Esophagus squamous epithelium (tissue), 5 donors: ENCODE results near the gene AGO3. TPM values are rescaled to one million over a fixed set of nuclear protein-coding genes. Genes with fewer than 3 reads are reported as not detected.
"Not testable (repeated sequence)": the region's sequence is repeated elsewhere in the genome, so short reads cannot be mapped to it uniquely, and the experiment has no call there.

ENCODE experiments used
- DNase-seq: peaks from one replicate; lab custom pipeline; 2025; lab: John Stamatoyannopoulos, UW
- H3K27ac ChIP-seq, 4 donors: fragments of 200-600 bp; sonication (generic); one replicate each; pipeline ENCODE4 v1.5.1; 2016 to 2019; ENCODE audit warnings: mild to moderate bottlenecking in 1 of 4
- H3K27me3 ChIP-seq, 4 donors: fragments of 200-600 bp; sonication (generic); 1 replicate in 3 of 4; 2 replicates in 1 of 4; pipeline versions ENCODE4 v1.5.1 to v1.6.0; 2017 to 2021; ENCODE audit warnings: antibody characterized with exemption in 1 of 4
- H3K36me3 ChIP-seq, 3 donors: fragments of 200-600 bp; sonication (generic); one replicate each; pipeline ENCODE4 v1.5.1; 2016 to 2019
- H3K4me1 ChIP-seq, 3 donors: fragments of 200-600 bp; sonication (generic); one replicate each; pipeline ENCODE4 v1.5.1; 2017 to 2019
- H3K4me3 ChIP-seq, 4 donors: fragments of 200-600 bp; sonication (generic); 1 replicate in 3 of 4; 2 replicates in 1 of 4; pipeline ENCODE4 v1.5.1; 2016 to 2019; ENCODE audit warnings: mild to moderate bottlenecking in 2 of 4, moderate library complexity in 1 of 4
- H3K9me3 ChIP-seq, 3 donors: fragments of 200-600 bp; sonication (generic); one replicate each; pipeline ENCODE4 v1.5.1; 2016 to 2019
- POLR2A ChIP-seq, 4 donors: fragments of 450-650 bp; IDR thresholded peaks; one replicate each; pipeline ENCODE4 v1.6.1; 2017; ENCODE audit warnings: antibody characterized with exemption in 4 of 4, mild to moderate bottlenecking in 4 of 4, moderate library complexity in 3 of 4
- WGBS, 2 donors: methylation state at CpG; one replicate each; pipeline ENCODE4 v1.1.5; 2018; 5-methylcytosine and 5-hydroxymethylcytosine counted together
- intact Hi-C: fragments of 100-400 bp; cut with DNase I; formaldehyde crosslinking; loops from one replicate; pipeline ENCODE4 v1.15.0; 2022
- total RNA-seq, 4 donors: library from RNA; depleted of rRNA; stranded (reverse); fragments of >200 nt; gene quantifications; one replicate each; pipeline ENCODE4 v1.1.0, GENCODE V29; 2016
- TF ChIP-seq, protein P1 (sequence below), 6 experiments: fragments of 450-650 bp in 4 of 6; fragments of 200-600 bp in 2 of 6; sonication (generic) in 2 of 6; IDR thresholded peaks; one replicate each; pipeline ENCODE4 v1.5.1; 2016 to 2019; ENCODE audit warnings: antibody characterized with exemption in 6 of 6, mild to moderate bottlenecking in 4 of 6, moderate library complexity in 4 of 6
- donor health status: DM: yes; HTN: yes; CAD: no.

The AGO3 gene
- total RNA-seq, 4 donors from 2014 or later, result 8.1 to 17.0 (median 12.0) TPM

DNA sequence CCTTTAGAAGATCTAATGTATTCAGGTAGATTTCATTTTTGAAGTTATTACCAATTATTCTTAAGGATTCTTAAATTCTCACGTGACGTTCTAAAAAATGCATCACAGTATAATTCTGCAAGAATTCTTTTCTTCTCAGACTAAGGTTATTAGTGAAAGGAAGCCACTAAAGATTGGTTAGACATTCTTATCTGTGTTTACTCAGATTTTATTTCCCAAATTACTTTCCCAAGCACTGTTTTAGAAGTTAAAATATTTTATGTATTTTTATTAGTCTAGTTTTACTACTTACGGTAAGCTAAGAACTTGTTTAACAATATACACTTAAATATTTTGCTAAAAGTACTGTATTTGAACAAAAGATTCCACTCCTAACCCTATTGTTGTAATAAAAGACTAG is 28.4 kb downstream of the AGO3 start:
- TF ChIP-seq, protein P1, sequence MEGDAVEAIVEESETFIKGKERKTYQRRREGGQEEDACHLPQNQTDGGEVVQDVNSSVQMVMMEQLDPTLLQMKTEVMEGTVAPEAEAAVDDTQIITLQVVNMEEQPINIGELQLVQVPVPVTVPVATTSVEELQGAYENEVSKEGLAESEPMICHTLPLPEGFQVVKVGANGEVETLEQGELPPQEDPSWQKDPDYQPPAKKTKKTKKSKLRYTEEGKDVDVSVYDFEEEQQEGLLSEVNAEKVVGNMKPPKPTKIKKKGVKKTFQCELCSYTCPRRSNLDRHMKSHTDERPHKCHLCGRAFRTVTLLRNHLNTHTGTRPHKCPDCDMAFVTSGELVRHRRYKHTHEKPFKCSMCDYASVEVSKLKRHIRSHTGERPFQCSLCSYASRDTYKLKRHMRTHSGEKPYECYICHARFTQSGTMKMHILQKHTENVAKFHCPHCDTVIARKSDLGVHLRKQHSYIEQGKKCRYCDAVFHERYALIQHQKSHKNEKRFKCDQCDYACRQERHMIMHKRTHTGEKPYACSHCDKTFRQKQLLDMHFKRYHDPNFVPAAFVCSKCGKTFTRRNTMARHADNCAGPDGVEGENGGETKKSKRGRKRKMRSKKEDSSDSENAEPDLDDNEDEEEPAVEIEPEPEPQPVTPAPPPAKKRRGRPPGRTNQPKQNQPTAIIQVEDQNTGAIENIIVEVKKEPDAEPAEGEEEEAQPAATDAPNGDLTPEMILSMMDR (IDR thresholded peaks at IDR 0.05), result no peak
- TF ChIP-seq POLR2A (IDR thresholded peaks at IDR 0.05), result no peak
- intact Hi-C loops, result no loop called here

GRCh38 chr1:35962952-35963351 is 32.0 kb downstream of the AGO3 start:
- TF ChIP-seq, protein P1 (IDR thresholded peaks at IDR 0.05), result no peak
- TF ChIP-seq POLR2A (IDR thresholded peaks at IDR 0.05), result no peak
- 89 to 96% methylated on average over 2 of the region's 2 CpGs for WGBS, 2 donors
- Histone ChIP-seq H3K27ac (no peak overlapping the region), H3K27me3 (no peaks in the 10 kb centered on the region), H3K9me3 (no peaks in the 10 kb centered on the region), H3K36me3 (peaks cover 0 to 9% (median 0%) of the 10 kb centered on the region in 3 donors), H3K4me3 (no peak overlapping the region), H3K4me1 (no peaks in the 10 kb centered on the region)
- intact Hi-C loops, result no loop called here
- DNase-seq, result no peak

More for the DNA sequence above, 28.4 kb downstream of the AGO3 start:
- H3K4me1 ChIP-seq, result no peaks in the 10 kb centered on the region
- peaks cover 0 to 15% (median 0%) of the 10 kb centered on the region in 3 donors for H3K36me3 ChIP-seq
- H3K4me3 ChIP-seq, result no peak overlapping the region
- H3K9me3 ChIP-seq, result no peaks in the 10 kb centered on the region
- H3K27ac ChIP-seq, result no peak overlapping the region
- WGBS, 2 donors, result 86 to 91% methylated on average over 3 of the region's 3 CpGs
- H3K27me3 ChIP-seq, result no peaks in the 10 kb centered on the region
- no peak for DNase-seq

DNA sequence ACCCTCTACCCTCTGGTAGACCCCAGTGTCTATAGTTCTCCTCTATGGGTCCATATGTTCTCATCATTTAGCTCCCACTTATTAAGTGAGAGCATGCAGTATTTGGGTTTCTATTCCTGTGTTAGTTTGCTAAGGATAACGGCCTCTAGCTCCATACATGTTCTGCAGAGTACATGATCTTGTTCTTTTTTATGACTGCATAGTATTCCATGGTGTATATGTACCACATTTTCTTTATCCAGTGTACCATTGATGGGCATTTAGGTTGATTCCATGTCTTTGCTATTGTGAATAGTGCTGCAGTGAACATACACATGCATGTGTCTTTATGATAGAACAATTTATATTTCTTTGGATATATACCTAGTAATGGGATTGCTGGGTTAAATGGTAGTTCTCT is 33.4 kb downstream of the AGO3 start:
- H3K4me3 ChIP-seq, H3K27ac ChIP-seq, intact Hi-C loops, H3K9me3 ChIP-seq, H3K27me3 ChIP-seq, DNase-seq, H3K4me1 ChIP-seq: not testable (repeated sequence)
- WGBS, 2 donors, result 85 to 95% methylated on average over 1 of the region's 1 CpG
- peaks cover 0 to 19% (median 0%) of the 10 kb centered on the region in 3 donors for H3K36me3 ChIP-seq

DNA sequence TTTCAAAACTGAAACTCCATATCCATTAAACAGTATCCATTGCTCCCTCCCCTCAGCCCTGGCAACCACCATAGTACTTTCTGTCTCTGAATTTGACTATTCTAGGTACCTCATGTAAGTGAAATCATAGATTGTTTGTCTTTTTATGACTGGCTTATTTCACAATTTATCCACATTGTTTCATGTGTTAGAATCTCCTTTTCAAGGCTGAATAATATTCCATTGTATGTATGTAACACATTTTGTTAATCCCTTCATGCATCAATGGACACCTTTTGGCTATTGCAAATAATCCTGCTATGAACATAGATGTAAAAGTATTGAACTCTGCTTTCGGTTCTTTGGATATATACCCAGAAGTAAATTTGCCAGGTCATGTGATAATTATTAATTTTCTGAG is 37.5 kb downstream of the AGO3 start:
- Histone ChIP-seq H3K36me3 (peaks cover 0 to 50% (median 0%) of the 10 kb centered on the region in 3 donors), H3K4me1 (no peaks in the 10 kb centered on the region), H3K9me3 (no peaks in the 10 kb centered on the region), H3K27me3 (no peaks in the 10 kb centered on the region), H3K4me3 (no peak overlapping the region), H3K27ac (no peak overlapping the region)
- intact Hi-C loops, result no loop called here
- TF ChIP-seq POLR2A (IDR thresholded peaks at IDR 0.05), result no peak
- TF ChIP-seq, protein P1 (IDR thresholded peaks at IDR 0.05), result no peak
- WGBS, 2 donors, result 90 to 94% methylated on average over 1 of the region's 1 CpG
- no peak for DNase-seq

- Histone ChIP-seq H3K4me3 (no peak overlapping the region), H3K36me3 (peaks cover 0 to 78% (median 0%) of the 10 kb centered on the region in 3 donors), H3K27me3 (no peaks in the 10 kb centered on the region), H3K4me1 (no peaks in the 10 kb centered on the region), H3K27ac (no peak overlapping the region), H3K9me3 (no peaks in the 10 kb centered on the region)
- no peak for DNase-seq
- 75 to 85% methylated on average over 2 of the region's 2 CpGs for WGBS, 2 donors
- intact Hi-C loops, result no loop called here
- no peak for TF ChIP-seq POLR2A (IDR thresholded peaks at IDR 0.05)
- TF ChIP-seq, protein P1 (IDR thresholded peaks at IDR 0.05), result no peak
These were observed 40.7 kb downstream of the AGO3 start for GRCh38 chr1:35971601-35972000.

GRCh38 chr1:35972631-35973030 is 41.7 kb downstream of the AGO3 start:
- H3K4me3 ChIP-seq, H3K4me1 ChIP-seq, H3K27ac ChIP-seq, H3K27me3 ChIP-seq, intact Hi-C loops, H3K9me3 ChIP-seq, DNase-seq: not testable (repeated sequence)
- WGBS, 2 donors, result 87 to 94% methylated on average over 3 of the region's 3 CpGs
- peaks cover 0 to 75% (median 0%) of the 10 kb centered on the region in 3 donors for H3K36me3 ChIP-seq
